ENCODE measurements around the gene FAM81A.
"Not testable (repeated sequence)": the region's sequence is repeated elsewhere in the genome, so short reads cannot be mapped to it uniquely, and the experiment has no call there.

FAM81A gene

DNA sequence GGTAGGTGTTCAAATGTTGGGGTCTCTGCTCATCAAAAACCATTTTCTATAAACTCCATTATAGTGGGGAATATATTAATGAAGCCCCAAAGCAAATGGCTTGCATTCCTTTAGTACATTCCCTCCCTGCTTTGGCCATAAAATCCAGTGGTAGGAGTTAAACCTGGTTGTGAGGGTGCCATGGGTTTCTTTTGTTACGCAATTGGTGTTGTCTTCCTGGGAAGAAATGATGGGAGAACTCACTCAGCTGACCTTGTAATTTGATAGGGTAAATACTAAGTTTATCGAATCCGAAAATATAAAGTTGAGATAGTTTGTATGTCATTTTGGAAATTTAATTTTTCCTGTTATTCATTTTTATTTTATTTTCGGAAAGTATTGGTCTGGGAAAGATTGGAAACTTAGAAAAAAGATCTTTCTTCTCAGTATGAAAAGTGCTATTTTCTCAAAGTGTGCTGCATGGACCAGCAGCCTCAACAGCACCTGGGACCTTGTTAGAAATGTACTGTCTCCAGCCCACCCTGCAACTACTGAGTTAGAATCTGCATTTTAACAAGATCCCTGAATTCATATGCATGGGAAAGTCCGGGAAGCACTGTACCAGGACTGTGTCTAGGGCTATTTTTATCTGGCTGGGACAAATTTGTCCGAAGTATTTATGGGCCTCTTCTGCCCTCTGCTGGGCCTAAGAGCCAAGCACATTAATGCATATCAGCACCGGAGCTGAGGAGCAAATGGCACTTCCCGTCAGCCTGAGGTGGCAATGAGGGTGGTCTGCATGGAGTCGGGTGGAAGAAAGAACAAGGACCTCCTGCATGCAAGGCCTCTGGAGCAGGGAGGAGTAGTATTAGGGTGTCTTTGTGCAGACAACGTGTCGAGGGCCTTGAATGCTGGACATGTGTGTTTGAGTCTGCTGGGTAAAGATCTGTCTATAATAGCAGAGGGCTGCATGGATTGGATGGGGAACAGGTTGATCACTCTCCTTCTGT lies 54.7 kb downstream of the FAM81A start:
- DNase-seq, result peak; percentile 61

DNA sequence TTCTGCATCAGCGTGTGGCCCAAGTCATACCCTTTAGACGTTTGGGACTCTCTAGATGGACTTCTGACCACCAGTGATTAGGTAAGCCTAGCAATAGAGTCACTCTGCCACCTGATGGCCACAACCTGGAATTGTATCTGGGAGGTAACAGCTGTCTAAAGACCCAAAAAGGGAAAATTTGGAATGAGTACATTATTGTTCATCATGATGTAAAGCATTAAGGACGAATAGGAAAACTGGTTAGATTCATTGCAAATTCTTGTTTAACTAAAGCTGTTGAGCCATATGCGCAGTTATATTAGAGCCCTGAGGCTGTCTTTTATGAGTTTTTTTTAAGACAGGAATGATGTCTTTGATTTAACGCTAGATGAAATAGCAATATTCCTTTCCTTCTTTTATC lies 63.6 kb downstream of the FAM81A start:
- peak; percentile 48 for DNase-seq

DNA sequence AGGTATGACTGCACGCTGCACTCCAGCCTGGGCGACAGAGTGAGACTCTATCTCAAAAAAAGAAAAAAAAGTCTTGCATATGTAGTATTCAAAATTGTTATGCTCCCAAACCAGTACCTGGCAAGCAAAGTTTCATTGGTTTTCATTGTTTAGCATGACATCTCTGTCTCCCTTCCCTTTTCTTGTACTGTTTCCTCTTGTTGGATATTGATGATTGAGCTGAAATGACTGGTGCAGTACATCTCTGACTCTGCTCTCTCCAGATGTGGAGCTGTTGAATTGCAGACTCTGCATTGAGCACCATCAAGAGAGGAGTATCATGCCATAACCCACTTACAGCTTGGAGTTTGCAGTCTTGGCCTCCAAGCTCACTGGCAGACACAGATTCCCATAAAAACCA lies 77.2 kb downstream of the FAM81A start:
- no peak for DNase-seq

DNA sequence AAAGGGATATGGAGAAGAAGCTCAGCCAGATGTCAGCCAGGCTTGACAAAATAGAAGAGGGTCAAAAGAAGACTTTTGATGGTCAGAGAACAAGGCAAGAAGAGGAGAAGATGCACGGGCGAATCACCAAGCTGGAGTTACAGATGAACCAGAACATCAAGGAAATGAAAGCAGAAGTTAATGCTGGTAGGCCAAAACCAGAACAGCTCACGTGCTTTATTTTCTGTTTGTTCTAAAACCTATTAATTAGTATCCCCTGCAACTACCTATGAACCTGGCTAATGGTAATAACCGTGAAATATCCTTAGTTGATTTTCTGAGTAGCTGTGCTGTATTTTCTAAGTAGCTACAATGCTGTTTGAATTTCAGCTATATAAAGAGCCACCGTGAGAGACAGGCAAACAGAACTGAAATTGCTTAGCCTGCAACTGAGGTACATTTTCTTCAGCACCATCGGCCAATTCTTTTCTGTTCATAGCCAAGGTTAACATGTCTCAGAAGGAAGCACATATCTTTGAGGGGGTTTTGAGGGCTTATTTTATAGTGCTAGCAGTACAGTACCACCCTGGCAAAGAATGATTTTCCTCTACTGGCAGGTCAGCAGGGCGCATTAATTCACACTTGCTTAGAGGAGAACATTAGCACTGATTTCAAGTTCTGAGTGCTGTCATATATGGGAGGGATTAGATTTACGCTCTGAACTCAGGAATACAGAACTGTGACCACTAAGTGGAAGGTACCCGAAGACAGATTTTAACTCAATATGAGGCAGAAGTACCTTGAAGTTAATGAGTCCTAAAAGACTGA lies 78.9 kb downstream of the FAM81A start:
- DNase-seq, result no peak

DNA sequence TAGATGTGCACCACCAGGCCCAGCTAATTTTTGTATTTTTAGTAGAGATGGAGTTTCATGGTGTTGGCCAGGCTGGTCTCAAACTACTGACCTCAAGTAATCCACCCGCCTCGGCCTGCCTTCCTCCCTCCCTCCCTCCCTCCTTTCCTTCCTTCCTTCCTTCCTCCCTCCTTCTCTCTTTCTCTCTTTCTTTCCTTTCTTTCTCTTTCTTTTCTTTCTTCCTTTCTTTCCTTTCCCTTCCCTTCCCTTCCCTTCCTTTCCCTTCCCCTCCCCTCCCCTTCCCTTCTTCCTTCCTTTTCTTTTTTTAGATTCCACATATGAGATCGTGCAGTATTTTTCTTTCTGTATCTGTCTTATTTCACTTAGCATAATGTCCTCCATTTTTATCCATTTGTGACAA lies 81.3 kb downstream of the FAM81A start:
- no peak for DNase-seq

DNA sequence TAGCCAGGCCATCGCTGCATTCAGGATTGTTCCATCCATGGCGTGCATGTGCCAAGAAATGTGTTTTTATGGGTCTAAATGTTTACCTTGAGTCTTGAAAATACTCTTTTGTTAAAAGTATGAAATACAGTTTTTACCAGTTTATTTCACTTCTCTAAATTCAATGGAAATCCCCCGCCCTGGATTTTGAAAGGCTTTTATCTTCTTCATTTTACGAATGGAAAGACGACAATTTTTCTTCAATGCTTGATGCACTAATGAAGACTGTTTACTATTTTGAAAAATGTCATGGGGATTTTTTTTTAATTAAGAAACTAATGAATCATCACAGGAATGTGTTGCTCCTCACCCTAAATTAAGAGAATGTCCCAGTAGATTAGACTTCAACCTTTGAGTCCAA lies 83.5 kb downstream of the FAM81A start:
- no peak for DNase-seq

DNA sequence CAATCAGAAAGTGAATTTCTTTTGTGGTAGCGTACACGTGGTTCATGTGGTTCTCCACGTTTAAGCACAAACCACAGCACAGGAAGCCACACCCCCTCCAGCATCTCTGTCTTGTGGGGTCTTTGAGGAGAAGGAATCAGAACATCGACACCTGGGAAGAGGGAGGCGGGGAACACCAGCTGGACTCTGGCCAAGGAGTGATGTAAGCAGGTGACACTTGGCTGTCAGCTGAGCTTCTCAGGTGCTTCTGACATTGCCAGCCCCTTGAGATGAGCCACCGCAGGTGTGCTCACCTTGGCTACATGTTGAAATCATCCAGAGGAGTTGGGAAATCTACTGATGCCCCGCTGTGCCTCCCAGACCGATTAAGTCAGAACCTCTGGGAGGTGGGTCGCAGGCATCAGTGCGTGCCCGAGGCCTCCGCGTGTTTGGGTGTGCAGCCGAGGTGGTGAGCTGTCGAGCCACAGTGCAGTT lies 85.0 kb downstream of the FAM81A start:
- DNase-seq, result peak; percentile 80

DNA sequence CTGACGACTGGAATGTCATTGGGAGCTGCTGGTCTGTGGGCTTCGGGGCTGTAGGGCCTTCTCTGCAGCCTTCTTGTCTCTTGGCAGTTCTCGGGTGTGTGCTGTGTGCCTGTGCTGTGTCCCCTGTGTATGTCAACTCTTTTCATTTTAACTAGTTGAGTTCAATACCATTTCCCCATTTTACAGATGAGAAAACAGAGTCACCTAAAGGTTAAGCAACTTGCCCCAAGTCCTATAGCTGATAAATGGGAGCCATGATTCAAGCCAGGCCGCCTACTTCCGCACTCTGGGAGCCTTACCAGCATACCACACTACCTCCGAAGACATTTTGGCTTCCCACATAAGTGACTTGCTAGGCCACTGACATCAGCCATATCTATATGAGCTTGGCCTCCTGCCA lies 85.7 kb downstream of the FAM81A start:
- DNase-seq, result no peak

DNA sequence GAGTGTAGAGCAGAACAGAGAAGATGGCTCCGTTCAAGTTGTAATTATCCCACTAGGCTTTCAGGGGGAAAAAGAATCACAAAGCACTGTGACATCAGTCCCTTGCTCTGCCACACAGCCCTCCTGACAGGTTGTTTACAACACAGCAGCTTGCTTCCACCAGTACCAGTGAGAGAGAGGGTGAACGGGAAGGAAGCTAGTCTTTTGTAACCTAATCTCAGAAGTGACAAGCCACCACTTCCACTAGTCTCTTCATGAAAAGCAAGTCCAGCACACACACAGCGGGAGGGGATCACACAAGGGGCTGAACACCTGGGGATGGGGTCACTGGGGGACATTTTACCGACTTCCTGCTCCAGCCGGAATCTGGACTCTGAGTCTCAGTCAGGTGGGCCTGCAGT lies 86.3 kb downstream of the FAM81A start:
- DNase-seq, result peak; percentile 48

DNA sequence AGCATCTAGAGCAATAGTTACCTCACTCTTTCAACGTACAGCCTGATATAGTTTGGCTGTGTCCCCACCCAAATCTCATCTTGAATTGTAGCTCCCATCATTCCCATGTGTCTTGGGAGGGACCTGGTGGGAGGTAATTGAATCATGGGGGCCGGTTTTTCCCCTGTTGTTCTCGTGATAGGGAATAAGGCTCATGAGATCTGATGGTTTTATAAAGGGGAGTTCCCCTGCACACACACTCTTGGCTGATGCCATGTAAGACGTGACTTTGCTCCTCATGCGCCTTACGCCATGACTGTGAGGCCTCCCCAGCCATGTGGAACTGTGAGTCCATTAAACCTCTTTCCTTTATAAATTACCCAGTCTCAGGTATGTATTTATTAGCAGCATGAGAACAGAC lies 88.5 kb downstream of the FAM81A start:
- DNase-seq, result not testable (repeated sequence)

DNA sequence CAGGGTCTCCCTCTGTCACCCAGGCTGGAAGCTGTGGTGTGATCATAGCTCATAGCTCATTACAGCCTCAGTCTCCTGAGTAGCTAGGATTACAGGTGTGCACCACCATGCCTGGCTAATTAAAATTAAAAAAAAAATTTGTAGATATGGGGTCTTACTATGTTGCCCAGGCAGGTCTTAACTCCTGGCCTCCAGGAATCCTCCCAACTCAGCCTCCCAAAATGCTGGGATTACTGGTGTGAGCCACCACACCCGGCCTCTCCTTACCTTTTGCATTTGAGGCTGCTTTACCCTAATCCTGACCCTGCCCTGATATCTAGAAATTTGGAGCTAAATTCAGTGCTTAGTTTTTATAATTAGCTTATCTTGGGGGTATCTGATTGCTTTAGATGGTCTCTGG lies 90.4 kb downstream of the FAM81A start:
- no peak for DNase-seq

DNA sequence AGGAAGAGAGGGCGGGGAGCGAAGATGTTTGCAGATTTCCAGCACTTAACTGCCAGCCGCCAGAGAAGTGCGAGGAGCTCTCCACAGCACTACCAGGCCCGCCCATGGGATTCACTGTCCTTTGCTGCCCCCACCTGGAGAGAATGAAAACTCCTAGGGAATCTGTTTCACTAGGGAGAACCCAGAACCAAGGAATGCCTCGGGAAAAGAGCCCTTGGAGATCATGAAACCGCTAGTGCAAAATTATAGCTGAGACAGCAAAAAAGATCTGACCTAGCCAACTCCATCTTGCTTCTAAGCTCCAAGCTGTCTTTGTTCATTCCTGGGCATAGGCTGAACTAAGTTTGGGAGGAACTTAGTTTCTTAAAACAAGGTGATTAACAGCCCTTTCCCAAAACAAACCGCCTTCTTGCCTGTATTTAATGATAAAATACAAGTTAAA lies 91.0 kb downstream of the FAM81A start:
- peak; percentile 88 for DNase-seq

DNA sequence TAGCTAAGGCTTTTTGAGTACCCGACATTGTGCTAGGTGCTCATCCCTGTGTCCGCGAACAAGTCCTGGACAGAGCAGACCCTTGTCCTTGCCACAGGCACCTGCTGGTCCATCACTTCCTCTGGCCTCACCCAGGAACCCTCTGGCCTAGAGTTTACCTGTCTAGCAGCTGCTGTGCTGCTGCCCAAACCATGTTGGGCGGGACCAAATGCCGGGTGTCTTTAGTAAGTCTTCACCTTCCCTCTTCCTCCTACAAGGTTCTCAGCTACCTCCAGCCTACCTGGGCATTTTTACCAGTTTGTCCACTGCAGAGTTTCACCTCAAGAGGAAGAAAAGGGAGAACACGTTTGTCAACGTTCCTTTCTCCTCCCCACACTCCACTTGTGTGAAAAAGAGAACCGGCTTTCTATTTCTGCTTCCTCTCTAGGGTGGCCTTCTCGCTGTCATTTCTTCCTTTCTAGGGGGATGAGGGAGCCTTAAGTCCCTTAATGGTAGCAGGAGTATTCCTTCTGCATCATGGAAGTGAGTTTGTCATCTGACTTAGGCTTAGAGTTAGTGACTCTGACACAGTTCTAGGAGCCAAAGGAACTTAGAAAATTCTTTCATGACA lies 93.2 kb downstream of the FAM81A start:
- no peak for DNase-seq

DNA sequence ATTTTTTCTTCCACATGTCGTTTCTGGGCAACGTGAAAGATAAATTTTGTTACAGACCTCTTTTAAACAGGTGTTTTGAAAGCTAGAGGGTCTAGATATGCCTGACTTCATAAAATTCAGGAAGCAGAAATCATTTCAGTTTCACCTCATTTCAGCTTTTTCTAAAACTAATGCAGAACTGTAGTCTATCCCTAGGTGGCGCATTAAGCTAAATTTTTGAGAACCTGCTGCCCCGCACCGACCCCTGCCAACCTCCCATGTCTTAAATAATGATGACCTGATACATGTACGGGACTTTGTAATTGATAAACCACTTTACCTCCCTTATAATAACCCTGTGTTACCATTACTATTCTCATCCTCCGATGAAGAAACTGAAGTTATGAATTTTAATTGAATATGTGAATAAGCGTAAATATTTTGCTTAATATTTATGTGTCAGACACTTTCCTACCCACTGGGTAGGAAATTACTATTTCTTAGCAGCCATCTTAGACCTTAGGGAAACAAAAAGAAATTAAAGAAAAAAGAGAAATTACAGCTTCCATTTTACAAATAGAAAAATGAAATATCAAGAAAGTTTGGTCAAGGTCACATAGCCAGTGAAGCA lies 94.9 kb downstream of the FAM81A start:
- peak; percentile 68 for DNase-seq

DNA sequence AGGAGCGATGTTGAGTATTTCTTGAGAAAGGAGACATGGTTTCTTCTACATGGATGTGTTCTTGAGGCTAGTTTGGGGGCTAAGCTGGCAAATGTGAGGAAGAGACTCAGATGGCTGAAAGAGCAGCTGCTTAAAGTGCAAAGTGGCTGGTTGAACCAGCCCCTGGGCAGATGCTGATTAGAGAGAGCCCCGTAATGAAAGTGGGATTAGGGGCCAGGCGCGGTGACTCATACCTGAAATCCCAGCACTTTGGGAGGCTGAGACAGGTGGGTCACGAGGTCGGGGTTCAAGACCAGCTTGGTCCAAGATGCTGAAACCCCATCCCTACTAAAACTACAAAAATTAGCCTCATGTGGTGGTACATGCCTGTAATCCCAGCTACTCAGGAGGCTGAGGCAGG lies 98.6 kb downstream of the FAM81A start:
- DNase-seq, result no peak

DNA sequence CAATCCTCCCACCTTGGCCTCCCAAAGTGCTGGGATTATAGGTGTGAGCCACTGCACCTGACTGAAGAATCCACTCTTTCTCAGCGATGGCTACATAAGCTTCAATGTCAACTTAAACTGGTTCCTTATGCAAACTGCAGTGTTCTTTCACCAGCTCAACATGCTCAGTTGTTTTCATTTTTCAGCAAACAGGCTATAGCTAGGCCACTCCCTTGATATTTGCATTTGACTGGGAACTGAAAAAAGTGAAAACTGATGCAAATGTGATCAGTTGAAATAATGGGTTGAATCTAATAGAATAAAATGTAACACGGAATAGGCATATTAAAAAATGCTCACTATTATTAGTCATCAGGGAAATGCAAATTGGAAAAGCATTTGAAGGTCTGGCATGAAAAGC lies 99.4 kb downstream of the FAM81A start:
- no peak for DNase-seq

DNA sequence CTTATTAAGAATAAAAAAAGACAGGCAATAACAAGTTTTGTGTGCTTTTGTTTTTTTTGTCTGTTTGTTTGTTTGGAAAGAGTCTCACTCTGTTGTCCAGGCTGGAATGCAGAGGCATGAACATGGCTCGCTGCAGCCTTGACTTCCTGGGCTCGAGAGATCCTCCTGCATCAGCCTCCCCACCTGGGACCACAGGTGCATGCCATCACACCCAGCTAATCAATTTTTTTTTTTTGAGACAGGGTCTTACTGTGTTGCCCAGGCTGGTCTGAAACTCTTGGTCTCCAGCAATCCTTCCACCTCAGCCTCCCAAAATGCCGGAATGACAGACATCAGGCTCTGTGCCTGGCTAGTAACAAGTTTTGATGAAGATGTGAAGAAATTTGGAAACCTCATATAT lies 100.5 kb downstream of the FAM81A start:
- DNase-seq, result no peak

DNA sequence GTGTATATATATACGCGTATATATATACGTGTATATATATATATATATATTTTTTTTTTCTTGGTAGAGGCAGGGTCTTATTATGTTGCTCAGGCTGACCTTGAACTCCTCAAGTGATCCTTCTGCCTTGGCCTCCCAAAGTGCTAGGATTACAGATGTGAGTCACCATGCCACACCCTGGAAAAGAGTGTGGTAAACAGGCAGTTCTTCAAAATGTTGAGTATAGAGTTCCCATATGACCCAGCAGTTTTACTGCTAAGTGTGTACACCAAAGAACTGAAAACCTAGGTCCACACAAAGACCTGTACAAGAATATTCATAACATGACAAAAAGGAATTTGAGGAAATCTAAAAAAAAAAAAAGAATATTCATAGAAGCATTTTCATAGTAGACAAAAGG lies 101.8 kb downstream of the FAM81A start:
- DNase-seq, result no peak

DNA sequence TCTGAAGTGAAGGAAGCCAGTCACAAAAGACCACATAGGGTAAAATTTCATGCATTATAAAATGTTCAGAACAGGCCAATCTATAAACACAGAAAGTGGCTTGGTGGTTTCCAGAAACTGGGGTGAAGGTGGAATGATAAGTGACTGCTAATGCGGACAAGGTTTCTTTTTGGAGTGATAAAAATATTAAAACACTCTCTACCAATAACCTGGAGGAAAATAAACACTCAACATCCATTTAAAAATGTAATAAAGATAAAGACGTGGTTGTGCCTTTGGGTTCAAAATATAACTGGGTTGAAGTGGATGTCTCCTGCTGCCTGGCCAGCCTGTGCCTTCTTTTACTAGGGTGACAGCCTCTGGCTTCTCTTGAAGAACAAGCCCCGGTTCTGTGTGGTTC lies 102.7 kb downstream of the FAM81A start:
- no peak for DNase-seq

DNA sequence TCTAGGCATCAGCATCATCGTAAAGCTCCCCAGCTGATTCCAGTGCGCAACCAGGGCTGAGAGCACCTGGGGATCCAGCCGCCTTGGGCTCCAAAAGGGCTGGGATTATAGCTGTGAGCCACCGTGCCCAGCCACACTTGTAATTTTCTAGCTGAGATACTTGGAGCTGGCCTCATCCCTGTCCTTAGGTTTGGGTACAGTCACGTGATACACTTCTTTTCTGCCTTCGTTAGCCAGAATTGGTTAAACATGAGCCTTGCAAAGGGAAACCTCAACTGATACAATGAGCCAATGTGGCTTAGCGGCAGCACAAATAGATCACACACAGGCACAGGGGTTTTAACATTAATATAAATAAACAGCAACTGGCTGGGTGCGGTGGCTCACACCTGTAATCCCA lies 103.8 kb downstream of the FAM81A start:
- no peak for DNase-seq

DNA sequence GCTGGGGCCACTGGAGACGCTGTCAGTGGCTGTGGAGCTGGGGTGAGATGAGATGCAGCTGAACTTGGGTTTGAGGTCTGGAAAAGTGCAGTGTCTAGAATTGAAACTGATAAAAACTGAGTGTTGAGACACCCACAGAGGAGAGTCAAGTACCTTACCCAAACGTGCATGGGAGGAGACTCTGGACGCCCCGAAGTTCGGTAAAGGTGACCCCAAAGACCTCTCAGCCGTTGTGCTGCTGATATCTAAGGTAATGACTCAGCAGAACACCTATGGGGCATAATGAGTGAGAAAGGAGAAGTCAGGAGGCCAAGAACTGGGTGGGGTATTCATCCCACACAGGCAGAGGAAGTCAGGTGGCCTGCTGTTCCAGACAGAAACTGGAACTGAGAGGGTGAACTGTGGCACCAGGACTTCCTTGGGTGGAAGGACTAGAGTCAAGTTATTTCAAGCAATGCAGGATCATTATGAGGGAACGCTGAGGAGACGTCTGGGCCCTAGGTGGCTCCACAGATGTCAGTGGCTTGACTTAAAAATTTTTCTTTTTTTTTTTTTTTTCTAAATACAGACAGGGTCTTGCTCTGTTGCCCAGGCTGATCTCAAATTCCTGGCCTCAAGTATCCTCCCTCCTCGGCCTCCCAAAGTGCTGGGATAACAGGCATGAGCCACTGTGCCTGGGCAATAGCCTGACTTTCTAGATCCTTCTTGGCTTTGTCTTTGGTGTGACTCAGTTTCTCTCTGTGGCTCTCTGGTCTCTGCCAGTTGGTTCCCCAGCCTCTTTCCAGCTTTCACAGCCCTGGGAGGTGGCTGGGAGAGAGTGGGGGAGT lies 105.9 kb downstream of the FAM81A start:
- DNase-seq, result no peak

DNA sequence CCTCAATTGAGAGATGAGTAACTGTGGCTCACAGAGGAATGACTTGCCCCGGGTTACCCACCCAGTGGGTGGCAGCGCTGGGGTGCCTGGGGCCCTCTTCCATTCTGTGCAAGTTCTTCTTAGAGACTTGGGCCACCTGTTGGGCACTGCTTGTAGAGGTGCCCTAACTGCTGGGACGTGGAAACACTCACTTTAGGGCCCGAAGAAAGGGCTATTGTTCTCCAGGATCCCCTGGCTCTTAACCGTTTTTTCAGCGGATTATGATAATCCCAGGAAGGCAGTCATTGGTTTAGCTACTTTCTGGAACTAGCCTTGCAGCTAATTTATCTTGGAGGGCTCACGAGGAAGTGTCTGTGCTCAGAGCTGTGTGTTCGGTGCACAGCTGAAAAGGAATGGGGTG lies 107.6 kb downstream of the FAM81A start:
- DNase-seq, result no peak
